Activated CD4-positive, alpha-beta T cell treated with anti-CD3 and anti-CD28 coated beads for 24 hours (primary cell): ENCODE data around the gene IRGQ.
"Not testable (repeated sequence)": the region's sequence is repeated elsewhere in the genome, so short reads cannot be mapped to it uniquely, and the experiment has no call there.

Experiments
- DNase-seq, 2 donors: peaks; one replicate each; pipeline ENCODE4 v3.0.0-alpha.2; 2020; ENCODE audit warnings: low read depth in 2 of 2

Gene IRGQ

GRCh38 chr19:43574424-43575155 lies 21.3 kb downstream of the IRGQ start:
- DNase-seq = no peak

GRCh38 chr19:43572171-43572588 lies 23.8 kb downstream of the IRGQ start:
- DNase-seq = no peak

GRCh38 chr19:43570174-43570791 lies 25.7 kb downstream of the IRGQ start:
- no peak for DNase-seq

DNA sequence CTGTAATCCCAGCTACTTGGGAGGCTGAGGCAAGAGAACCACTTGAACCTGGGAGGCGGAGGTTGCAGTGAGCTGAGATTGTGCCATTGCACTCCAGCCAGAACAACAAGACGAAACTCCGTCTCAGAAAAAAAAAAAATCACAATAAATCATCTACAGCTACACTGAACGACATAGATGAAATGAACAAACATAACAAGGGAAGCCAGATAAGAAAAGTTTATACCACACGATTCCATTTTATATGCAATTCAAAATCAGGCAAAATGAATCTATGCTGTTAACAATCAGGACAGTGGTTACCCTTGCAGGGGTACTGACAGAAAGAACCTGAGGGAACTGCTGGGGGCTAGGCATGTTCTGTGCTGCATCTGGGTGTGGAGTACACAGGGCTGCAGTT lies 26.3 kb downstream of the IRGQ start:
- DNase-seq = no peak

- DNase-seq = no peak
Observed at GRCh38 chr19:43564800-43565199, 31.1 kb downstream of the IRGQ start.

GRCh38 chr19:43563816-43564457 lies 32.0 kb downstream of the IRGQ start:
- DNase-seq = no peak

GRCh38 chr19:43562698-43563241 lies 33.2 kb downstream of the IRGQ start:
- DNase-seq = peak; percentile 36 to 42

DNA sequence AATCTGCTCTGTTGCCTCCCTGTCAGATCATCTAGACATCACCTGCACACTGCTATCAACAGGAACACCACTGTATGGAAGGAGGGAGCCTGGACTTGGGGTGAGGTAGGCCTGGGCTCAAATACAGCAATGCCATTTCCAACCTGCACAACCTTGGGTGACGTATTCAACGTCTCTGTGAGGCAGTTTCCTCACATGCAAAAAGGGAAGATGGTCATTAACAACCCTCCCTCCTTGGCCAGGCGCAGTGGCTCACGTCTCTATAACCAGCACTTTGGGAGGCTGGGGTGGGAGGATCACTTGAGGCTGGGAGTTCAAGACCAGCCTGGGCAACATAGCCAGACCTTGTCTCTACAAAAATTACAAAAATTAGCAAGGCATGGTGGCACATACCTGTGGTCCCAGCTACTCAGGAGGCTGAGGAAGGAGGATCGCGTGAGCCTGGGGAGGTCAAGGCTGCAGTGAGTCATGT lies 33.7 kb downstream of the IRGQ start:
- no peak for DNase-seq

GRCh38 chr19:43561139-43561970 lies 34.6 kb downstream of the IRGQ start:
- DNase-seq = no peak

DNA sequence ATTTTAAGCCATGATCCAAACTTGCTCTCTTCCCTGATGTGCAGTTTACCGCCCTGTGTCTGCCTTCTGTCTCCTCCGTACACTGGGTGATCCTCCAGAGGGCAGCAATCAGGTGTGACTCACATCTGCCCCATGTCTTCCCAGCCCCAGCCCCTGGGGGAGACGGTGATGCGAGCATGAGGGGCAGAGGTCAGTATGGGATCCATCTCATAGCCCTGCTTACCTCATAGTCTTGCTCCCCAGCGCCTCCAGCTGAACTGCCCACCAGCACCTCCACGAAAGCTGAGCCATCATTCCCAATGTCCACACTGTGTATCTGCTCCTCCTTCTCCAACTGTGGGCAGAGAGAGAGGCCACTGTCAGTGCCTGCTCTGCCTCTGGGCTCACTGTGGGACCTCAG lies 35.2 kb downstream of the IRGQ start:
- no peak for DNase-seq

DNA sequence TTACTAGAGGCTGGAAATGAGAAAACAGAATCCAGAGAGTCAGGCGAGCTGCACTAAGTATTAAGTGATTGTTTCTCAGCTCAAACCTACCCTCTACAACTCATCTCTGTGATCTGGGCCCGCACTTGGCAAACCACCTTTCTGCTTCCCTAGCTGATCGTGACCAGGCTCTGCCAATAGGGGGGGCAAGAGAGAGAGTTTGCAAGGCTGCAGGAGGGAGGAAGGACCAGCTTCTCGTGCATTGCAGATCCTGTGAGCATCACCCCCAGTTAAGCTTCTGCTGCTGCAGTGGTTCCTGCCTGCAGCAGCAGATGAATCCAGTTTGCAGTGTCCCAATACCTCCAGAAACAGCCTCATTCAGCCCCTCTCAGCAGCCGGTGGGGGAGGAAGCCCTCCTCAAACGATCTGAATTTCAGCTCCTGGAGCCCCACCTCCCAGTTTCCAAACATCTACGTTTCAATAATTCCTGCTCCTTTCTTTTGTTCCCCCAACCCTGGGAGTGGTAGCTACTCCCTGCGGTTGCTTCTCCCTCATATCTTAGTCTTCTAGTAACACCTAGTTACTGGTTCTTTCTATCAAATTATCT lies 40.7 kb downstream of the IRGQ start:
- peak; percentile 71 to 79 for DNase-seq

- DNase-seq = no peak
Observed at GRCh38 chr19:43554317-43554895, 41.5 kb downstream of the IRGQ start.

GRCh38 chr19:43553656-43554055 lies 42.3 kb downstream of the IRGQ start:
- DNase-seq = no peak

GRCh38 chr19:43552616-43553015 lies 43.3 kb downstream of the IRGQ start:
- no peak for DNase-seq

DNA sequence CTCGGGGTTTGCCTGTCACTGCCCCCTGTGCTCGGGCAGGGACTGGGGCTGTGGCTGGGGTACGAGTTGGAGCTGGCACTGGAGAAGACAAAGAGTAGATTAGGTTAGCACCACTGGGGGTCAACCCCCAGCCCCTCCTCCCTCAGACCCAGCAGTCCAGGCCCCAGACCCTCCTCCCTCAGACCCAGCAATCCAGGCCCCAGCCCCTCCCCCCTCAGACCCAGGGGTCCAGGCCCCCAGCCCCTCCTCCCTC lies 43.8 kb downstream of the IRGQ start:
- DNase-seq = no peak

DNA sequence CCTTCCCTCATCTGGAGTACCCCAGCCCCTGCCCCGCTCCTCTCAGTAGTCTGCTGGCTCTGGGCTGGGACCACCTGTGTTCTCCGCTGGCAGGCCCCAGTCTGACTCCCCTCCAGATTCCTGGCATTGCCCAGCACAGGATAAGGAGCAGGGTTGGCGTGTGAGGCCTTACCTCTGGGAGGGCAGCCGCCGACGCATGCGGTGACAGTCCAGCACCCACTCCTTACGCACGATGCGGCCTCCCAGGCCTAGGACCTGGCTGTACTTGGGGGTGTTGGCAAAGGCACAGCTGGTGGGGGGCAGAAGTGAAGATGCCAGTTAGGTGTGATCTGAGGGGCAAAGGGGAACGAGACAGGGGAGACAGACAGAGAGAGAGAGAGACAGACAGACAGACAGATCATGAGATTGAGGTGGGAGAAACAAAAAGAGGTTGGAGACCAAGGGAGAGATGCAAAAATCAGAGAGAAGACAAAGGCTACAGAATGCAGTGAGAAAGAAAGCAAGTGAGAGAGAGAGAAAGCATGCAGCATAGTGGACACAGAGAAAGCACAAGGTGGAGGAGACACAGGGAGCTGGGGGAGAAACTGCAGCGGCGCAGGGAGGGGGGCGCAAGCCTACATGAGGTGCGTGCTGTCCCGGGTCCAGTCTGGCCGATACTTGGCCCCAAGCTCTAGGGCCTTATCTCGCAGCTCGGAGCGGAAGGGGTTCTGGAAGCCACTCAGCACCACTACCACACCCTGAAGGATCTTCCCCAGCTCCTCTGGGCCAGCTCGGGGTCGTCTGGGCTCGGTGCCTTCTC lies 44.3 kb downstream of the IRGQ start:
- no peak for DNase-seq

- DNase-seq = no peak
Observed at GRCh38 chr19:43548706-43549105, 47.2 kb downstream of the IRGQ start.

DNA sequence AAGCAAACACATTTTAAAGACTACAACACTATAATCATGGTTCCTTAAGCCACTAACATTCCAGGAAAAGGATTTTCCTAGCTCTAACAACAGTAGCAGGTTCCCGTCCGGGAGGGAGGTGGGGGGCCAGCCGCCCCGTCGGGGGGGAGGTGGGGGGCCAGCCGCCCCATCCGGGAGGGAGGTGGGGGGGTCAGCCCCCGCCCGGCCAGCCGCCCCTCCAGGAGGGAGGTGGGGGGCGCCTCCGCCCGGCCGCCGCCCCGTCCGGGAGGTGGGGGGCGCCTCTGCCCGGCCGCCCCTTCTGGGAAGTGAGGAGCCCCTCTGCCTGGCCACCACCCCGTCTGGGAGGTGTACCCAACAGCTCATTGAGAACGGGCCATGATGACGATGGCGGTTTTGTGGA lies 48.0 kb downstream of the IRGQ start:
- not testable (repeated sequence) for DNase-seq

GRCh38 chr19:43546581-43546980 lies 49.4 kb downstream of the IRGQ start:
- DNase-seq = no peak

GRCh38 chr19:43545981-43546380 lies 50.0 kb downstream of the IRGQ start:
- no peak for DNase-seq

DNA sequence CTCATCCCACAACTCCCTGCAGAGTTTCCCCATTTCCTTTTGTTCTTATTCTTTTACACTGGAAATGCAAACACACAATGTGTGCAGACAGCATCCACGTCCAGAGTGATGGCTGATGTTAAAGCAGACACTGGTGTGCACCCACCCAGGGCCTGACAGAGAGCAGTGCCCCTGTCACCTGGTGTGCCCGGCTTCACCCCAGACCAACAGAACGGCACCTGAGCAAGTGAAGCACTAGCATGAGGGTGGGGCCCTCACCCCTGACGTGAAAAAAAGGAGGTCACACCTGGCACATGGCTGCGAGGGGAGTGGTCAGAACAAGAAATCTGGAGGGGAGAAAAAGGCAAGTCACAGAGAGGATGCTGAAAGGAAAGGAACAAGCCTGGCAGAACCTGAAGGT lies 50.7 kb downstream of the IRGQ start:
- no peak for DNase-seq
